Raji (cell line): ENCODE results near the gene TAC1.

Source experiments
- POLR2A ChIP-seq: IDR thresholded peaks from 2 replicates; pipeline ENCODE4 v1.6.1; 2011; ENCODE audit warnings: low read depth, low read length, control low read depth; ENCODE audit not compliant: insufficient read depth

TAC1 gene

DNA sequence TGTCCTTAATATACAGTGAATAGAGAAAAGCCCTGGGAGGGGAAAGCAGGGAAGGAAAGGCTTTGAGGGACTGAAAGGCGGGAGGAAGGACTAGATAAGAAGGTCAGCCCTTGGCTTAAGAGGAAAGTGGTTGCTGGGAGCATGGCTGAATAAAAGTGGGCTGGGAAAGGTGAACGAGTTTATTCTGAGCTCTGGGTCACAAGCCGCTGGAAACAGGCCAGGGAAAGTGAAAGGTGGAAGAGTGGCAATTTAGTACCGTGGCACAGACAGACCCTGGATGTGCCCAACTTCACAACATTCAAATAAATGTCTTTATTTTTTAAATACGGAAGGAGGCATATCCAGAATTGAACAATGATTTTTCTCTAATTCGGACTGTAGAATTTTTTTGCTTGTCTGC, 39.7 kb downstream of the TAC1 start:
- TF ChIP-seq POLR2A = no peak

DNA sequence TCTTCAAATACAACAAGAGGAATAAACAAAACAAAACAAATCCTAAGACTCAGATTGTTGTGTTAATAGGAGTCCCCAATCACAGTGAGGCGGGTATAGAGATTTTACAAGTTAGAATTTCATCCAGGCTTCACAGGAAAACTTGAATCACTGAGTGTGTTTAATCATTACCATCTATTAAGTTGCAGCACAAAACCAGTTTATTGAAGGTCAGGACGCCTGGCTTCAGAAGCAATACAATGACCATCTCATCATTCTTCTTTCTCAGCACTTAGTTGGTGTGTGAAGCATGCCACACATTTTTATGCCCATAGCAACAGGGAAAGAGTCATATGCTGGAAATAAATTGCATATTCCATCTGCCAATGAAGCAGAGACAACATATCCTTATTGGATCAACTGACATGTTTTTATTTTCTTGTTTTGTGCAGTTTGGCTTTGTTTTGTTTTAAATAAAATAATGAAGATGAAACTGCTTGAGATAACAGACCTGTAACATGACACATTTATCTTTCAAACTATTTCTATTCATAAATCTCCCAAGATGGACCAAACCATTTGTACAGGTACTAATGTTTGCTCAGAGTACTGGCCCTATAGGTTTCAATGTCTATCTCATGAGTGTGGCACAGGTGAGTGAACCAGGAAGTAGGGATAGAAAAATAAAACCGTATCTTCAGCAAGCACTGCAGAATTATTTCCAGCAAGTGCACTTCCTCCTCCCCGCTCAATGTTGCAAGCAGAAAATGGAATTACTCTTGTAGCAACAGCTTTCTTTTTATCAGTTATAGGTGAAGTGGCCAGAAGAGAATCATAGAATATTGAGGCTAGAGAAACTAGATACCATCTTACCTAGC, 40.4 kb downstream of the TAC1 start:
- no peak for TF ChIP-seq POLR2A
